Measurements from ENCODE around the gene ACP5.

DNA sequence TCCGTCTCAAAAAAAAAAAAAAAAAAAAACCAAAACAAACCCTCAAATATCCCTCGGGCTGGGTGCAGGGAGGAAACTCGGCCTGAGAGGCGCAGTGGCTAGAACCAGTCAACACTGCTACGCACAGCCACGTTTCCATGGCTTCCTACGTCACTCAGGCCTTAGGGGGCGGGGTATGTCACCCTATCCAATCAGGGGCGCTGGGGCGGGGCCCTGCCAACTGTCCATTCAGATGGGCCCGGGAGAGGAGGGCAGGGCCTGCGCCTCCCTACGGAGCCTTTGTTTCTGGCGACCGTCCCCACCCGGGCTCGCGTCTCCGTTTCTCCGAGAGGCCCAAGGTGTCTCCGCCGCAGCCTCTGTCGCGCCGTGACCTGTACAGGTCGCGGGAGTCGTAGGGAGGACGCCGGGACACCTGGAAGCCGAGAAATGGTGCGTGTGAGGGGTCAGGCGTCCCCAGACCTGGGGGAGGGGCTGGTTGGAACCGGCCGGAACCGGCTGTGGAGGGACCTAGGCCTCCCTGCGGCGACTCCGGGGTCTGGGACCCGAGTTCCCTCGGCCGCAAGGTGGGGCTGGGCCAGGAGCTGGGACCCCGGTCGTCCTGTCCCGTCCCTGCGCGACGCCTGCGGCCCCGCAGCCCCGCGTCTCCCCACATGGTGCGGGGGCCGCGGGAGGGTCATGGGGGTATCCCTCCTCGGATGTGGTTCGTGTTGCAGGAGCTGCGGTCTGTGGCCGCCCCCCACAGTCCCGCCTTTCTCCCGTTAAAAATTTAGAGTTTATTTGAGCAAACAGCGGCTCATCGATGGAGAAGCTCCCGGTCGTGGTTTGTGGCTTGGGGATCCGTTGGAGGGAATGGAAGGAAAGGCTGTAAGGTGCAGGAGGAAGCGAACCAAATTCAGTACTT lies 20.0 kb upstream of the ACP5 start, which contains the start of gene ZNF627:
- TF ChIP-seq, protein P1, sequence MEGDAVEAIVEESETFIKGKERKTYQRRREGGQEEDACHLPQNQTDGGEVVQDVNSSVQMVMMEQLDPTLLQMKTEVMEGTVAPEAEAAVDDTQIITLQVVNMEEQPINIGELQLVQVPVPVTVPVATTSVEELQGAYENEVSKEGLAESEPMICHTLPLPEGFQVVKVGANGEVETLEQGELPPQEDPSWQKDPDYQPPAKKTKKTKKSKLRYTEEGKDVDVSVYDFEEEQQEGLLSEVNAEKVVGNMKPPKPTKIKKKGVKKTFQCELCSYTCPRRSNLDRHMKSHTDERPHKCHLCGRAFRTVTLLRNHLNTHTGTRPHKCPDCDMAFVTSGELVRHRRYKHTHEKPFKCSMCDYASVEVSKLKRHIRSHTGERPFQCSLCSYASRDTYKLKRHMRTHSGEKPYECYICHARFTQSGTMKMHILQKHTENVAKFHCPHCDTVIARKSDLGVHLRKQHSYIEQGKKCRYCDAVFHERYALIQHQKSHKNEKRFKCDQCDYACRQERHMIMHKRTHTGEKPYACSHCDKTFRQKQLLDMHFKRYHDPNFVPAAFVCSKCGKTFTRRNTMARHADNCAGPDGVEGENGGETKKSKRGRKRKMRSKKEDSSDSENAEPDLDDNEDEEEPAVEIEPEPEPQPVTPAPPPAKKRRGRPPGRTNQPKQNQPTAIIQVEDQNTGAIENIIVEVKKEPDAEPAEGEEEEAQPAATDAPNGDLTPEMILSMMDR (conservative IDR thresholded peaks at IDR 0.05; ENCODE audit: low read depth, low read length): no peak
- TF ChIP-seq EZH2 (IDR thresholded peaks at IDR 0.05; ENCODE audit: low read length, unreplicated experiment) (no peak), EZH2phosphoT487 (IDR thresholded peaks at IDR 0.05; ENCODE audit: borderline replicate concordance, low read length) (no peak)

Data from PC-3 (cell line).